Kidney (tissue), 14 donors: ENCODE measurements around the gene DEAF1. TPM values are rescaled to one million over a fixed set of nuclear protein-coding genes. Genes with fewer than 3 reads are reported as not detected.

ENCODE experiments used
- DNase-seq, 5 donors: peaks; one replicate each; pipeline ENCODE4 v3.0.0-alpha.2; 2013 to 2020
- FAIRE-seq: peaks from 2 replicates; lab custom pipeline; 2012; peaks lifted over from hg19 to GRCh38; lab: Jason Lieb, UNC
- H3K27ac ChIP-seq, 2 donors: one replicate each; pipeline ENCODE4 v1.7.0; 2013; ENCODE audit warnings: low read depth in 2 of 2, low read length in 2 of 2, inconsistent platforms in 1 of 2
- H3K27me3 ChIP-seq: one replicate; pipeline ENCODE4 v1.7.1; 2013; ENCODE audit warnings: low read length, inconsistent platforms; ENCODE audit not compliant: control insufficient read depth, insufficient read depth
- H3K36me3 ChIP-seq, 3 donors: one replicate each; pipeline versions ENCODE4 v1.7.0 to v1.7.1; 2013; ENCODE audit warnings: low read length in 3 of 3, control low read depth in 1 of 3, inconsistent platforms in 1 of 3; ENCODE audit not compliant: insufficient read depth in 3 of 3, control insufficient read depth in 2 of 3
- H3K4me1 ChIP-seq, 3 donors: one replicate each; pipeline versions ENCODE4 v1.7.0 to v1.7.1; 2013; ENCODE audit warnings: low read length in 3 of 3, inconsistent platforms in 1 of 3, low read depth in 1 of 3; ENCODE audit not compliant: control insufficient read depth in 2 of 3, insufficient read depth in 2 of 3
- H3K4me3 ChIP-seq, 3 donors: one replicate each; pipeline versions ENCODE4 v1.7.0 to v1.8.1; 2013; ENCODE audit warnings: low read length in 3 of 3, control low read depth in 1 of 3, inconsistent platforms in 1 of 3
- H3K9ac ChIP-seq, 3 donors: one replicate each; pipeline versions ENCODE4 v1.7.0 to v1.7.1; 2013; ENCODE audit warnings: low read length in 3 of 3, control low read depth in 1 of 3, inconsistent platforms in 1 of 3
- H3K9me3 ChIP-seq, 3 donors: one replicate each; pipeline versions ENCODE4 v1.7.0 to v1.7.1; 2013; ENCODE audit warnings: low read length in 3 of 3, control low read depth in 1 of 3, inconsistent platforms in 1 of 3; ENCODE audit not compliant: control insufficient read depth in 2 of 3, insufficient read depth in 1 of 3
- CTCF ChIP-seq: IDR thresholded peaks from 3 replicates; pipeline ENCODE4 v1.5.1; 2012; ENCODE audit warnings: mild to moderate bottlenecking, moderate library complexity, borderline replicate concordance; ENCODE audit not compliant: insufficient read depth; ENCODE audit errors: extremely low read depth
- intact Hi-C: fragments of 100-400 bp; cut with DNase I; formaldehyde crosslinking; loops from one replicate; pipeline ENCODE4 v1.11.1; 2022
- polyA plus RNA-seq: library from polyadenylated mRNA; stranded (reverse); fragments of 350-450 nt; fragmentation: Illumina TruSeq; extraction: RNeasy Lipid Tissue Mini Kit (QIAGEN cat#74804); gene quantifications from one replicate; pipeline ENCODE4 v1.2.3, GENCODE V29; 2014; ENCODE audit warnings: low read depth, low replicate concordance; ENCODE audit not compliant: insufficient read depth
- total RNA-seq: library from RNA; stranded (reverse); fragmentation: NEBNext Ultra II Directional; extraction: Animal tissue kit (Norgen Biotek cat#: 25700); gene quantifications from one replicate; pipeline ENCODE4 v1.2.1, GENCODE V29; 2021
- donor health status: control.
- donor health status: control.
- donor health status: control.
- donor health status: control.
- donor health status: control.
- donor health status: DM: yes; HTN: yes; CAD: no.
- donor health status: Normal renal cell carcinoma (clear cell type).

Gene DEAF1
- total and polyA plus RNA-seq, 2 donors from 2014 or later, result 30.2 to 54.5 TPM

DNA sequence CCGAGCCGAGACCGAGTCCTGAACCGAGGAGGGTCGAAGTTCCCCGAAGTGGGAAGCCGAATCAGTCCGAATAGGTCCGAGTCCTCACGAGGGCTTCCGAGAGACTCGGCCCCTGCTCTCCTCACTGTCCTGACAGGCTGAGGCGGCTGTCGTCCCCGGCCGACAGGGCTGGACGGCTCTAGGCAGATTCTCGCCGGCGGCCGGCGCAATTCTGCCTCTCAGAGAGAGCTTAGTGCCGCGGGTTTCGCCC lies 191 bp upstream of the DEAF1 start:
- Histone ChIP-seq H3K9ac (peak overlapping the region; percentile 33 to 91 (median 50)), H3K4me3 (peak overlapping the region; percentile 53 to 76 (median 59)), H3K4me1 (peaks cover 0 to 17% (median 6%) of the 10 kb centered on the region in 3 donors), H3K27ac (peak overlapping the region; percentile 99 to 100), H3K9me3 (no peaks in the 10 kb centered on the region), H3K36me3 (peaks cover 0 to 2% (median 0%) of the 10 kb centered on the region in 3 donors), H3K27me3 (no peaks in the 10 kb centered on the region)
- DNase-seq (no peak), FAIRE-seq (no peak)
- intact Hi-C loops, result no loop called here
- no peak for TF ChIP-seq CTCF

- peak overlapping the region in 1 of 2 donors; percentile 47 for H3K27ac ChIP-seq
- intact Hi-C loops, result no loop called here
- H3K9me3 ChIP-seq, result no peaks in the 10 kb centered on the region
- no peak for FAIRE-seq
- TF ChIP-seq CTCF, result no peak
- peaks cover 0 to 2% (median 0%) of the 10 kb centered on the region in 3 donors for H3K36me3 ChIP-seq
- no peaks in the 10 kb centered on the region for H3K27me3 ChIP-seq
- DNase-seq, result peak in 3 of 5 donors; percentile 18 to 91 (median 89)
- H3K9ac ChIP-seq, result peak overlapping the region in 1 of 3 donors; percentile 41
- H3K4me3 ChIP-seq, result peak overlapping the region in 1 of 3 donors; percentile 35
- H3K4me1 ChIP-seq, result peaks cover 0 to 17% (median 6%) of the 10 kb centered on the region in 3 donors
These were observed 997 bp downstream of the DEAF1 start for GRCh38 chr11:693887-694562.

GRCh38 chr11:693415-693831 lies 1.6 kb downstream of the DEAF1 start:
- Histone ChIP-seq H3K9me3 (no peaks in the 10 kb centered on the region), H3K36me3 (peaks cover 0 to 5% (median 2%) of the 10 kb centered on the region in 3 donors), H3K27ac (no peak overlapping the region), H3K4me3 (peak overlapping the region in 1 of 3 donors; percentile 35), H3K9ac (peak overlapping the region in 2 of 3 donors; percentile 1 to 41), H3K4me1 (peaks cover 0 to 17% (median 6%) of the 10 kb centered on the region in 3 donors), H3K27me3 (no peaks in the 10 kb centered on the region)
- FAIRE-seq (no peak), DNase-seq (peak in 1 of 5 donors; percentile 34)
- intact Hi-C loops, result no loop called here
- no peak for TF ChIP-seq CTCF
